ENCODE data around the gene CFL2.

The CFL2 gene

GRCh38 chr14:34676516-34677211 lies 37.7 kb downstream of the CFL2 start:
- DNase-seq (ENCODE audit: low spot score) = no peak

GRCh38 chr14:34673702-34674101 lies 40.7 kb downstream of the CFL2 start:
- no peak for DNase-seq (ENCODE audit: low spot score)

GRCh38 chr14:34671716-34672115 lies 42.7 kb downstream of the CFL2 start:
- DNase-seq (ENCODE audit: low spot score) = no peak

DNA sequence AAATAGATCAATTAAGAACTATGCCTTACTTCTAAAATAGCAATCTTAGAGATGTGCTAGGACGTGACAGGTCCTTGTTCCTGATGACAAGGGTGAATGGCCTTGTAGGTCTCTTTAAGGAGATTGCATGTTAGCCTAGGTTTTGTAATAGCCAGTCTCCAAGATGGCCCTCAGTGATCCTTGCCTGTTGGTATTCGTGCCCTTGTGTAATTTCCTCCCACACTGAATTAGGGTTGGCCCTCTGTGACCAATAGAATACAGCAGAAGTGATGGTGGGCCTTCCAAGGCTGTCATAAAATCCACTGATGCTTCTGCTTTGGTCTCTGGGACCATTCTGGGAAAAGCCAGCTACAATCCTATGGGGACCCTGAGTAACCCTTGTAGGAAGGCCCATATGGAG lies 46.3 kb downstream of the CFL2 start:
- no peak for DNase-seq (ENCODE audit: low spot score)

GRCh38 chr14:34667007-34667406 lies 47.4 kb downstream of the CFL2 start:
- no peak for DNase-seq (ENCODE audit: low spot score)

- DNase-seq (ENCODE audit: low spot score) = no peak
These were observed 48.5 kb downstream of the CFL2 start for GRCh38 chr14:34665785-34666435.

GRCh38 chr14:34662561-34663088 lies 51.8 kb downstream of the CFL2 start:
- DNase-seq (ENCODE audit: low spot score) = no peak

- no peak for DNase-seq (ENCODE audit: low spot score)
These were observed 53.6 kb downstream of the CFL2 start for GRCh38 chr14:34660796-34661195.

Measured in HuH-7.5 (cell line).